B cell (primary cell): ENCODE data around the gene ABCB10. TPM values are rescaled to one million over a fixed set of nuclear protein-coding genes. Genes with fewer than 3 reads are reported as not detected.

Experiments used
- ATAC-seq: fragments of 200-7000 bp; cut with Tn5 transposase; one replicate; pipeline ENCODE4 v1.10.0; 2021; ENCODE audit warnings: low read depth, mild to moderate bottlenecking, moderate number of reproducible peaks, moderate library complexity
- CTCF ChIA-PET: fragments of 350-600 bp; sonication (Branson Sonifier 250); formaldehyde crosslinking; loops from one replicate; lab custom pipeline; 2021; ENCODE audit warnings: antibody characterized with exemption, inconsistent platforms; lab: Charles Lee
- POLR2A ChIA-PET: fragments of 350-600 bp; sonication (Branson Sonifier 250); formaldehyde crosslinking; loops from one replicate; lab custom pipeline; 2021; ENCODE audit warnings: antibody characterized with exemption; lab: Charles Lee
- DNase-seq: peaks from one replicate; pipeline ENCODE4 v3.0.0; 2013
- H2AFZ ChIP-seq: 2 replicates; pipeline ENCODE4 v1.6.1; 2012; ENCODE audit warnings: mild to moderate bottlenecking, low read depth, low read length; ENCODE audit not compliant: insufficient read depth, poor library complexity, severe bottlenecking
- H3K27ac ChIP-seq, 2 donors: 1 replicate in 1 of 2; 2 replicates in 1 of 2; pipeline ENCODE4 v1.5.1; 2012 to 2013; ENCODE audit warnings: low read length in 2 of 2, mild to moderate bottlenecking in 2 of 2, moderate library complexity in 1 of 2
- H3K27me3 ChIP-seq, 4 experiments: fragments of 200-600 bp in 1 of 4; sonication (generic) in 1 of 4; replicated peaks in 1 of 4; 1 replicate in 2 of 4; 2 replicates in 2 of 4; pipeline versions ENCODE4 v1.6.1 to v1.7.0; 2013 to 2016; ENCODE audit warnings: low read length in 3 of 4, mild to moderate bottlenecking in 2 of 4, mixed read lengths in 1 of 4, moderate library complexity in 1 of 4; ENCODE audit not compliant: insufficient read depth in 4 of 4, control insufficient read depth in 3 of 4; ENCODE audit errors: control extremely low read depth in 1 of 4
- H3K36me3 ChIP-seq, 2 experiments: replicated peaks in 1 of 2; 1 replicate in 1 of 2; 2 replicates in 1 of 2; pipeline versions ENCODE4 v1.6.1 to v1.7.1; 2013; ENCODE audit warnings: low read length in 1 of 2; ENCODE audit not compliant: insufficient read depth in 2 of 2, control insufficient read depth in 1 of 2; ENCODE audit errors: control extremely low read depth in 1 of 2, extremely low read depth in 1 of 2
- H3K4me1 ChIP-seq, 2 donors: fragments of 200-600 bp in 1 of 2; sonication (generic) in 1 of 2; 1 replicate in 1 of 2; 2 replicates in 1 of 2; pipeline versions ENCODE4 v1.5.1 to v1.6.1; 2013 to 2017; ENCODE audit warnings: low read length in 2 of 2; ENCODE audit not compliant: control insufficient read depth in 2 of 2, insufficient read depth in 2 of 2
- H3K4me2 ChIP-seq: replicated peaks from 2 replicates; pipeline ENCODE3; 2012; ENCODE audit warnings: mild to moderate bottlenecking, low read depth, low read length; ENCODE audit not compliant: poor library complexity, severe bottlenecking
- H3K4me3 ChIP-seq, 5 experiments: fragments of 200-600 bp in 1 of 5; sonication (generic) in 1 of 5; 1 replicate in 3 of 5; 2 replicates in 2 of 5; pipeline versions ENCODE4 v1.5.1 to v1.7.0; 2011 to 2016; ENCODE audit warnings: low read length in 4 of 5, mild to moderate bottlenecking in 4 of 5, low read depth in 2 of 5, control low read depth in 1 of 5, moderate library complexity in 1 of 5; ENCODE audit not compliant: insufficient read depth in 1 of 5; ENCODE audit errors: control extremely low read depth in 1 of 5, extremely low read depth in 1 of 5
- H3K79me2 ChIP-seq: fragments of 200-600 bp; sonication (generic); one replicate; pipeline ENCODE4 v1.6.0; 2016; ENCODE audit warnings: low read length; ENCODE audit not compliant: control insufficient read depth, insufficient read depth
- H3K9ac ChIP-seq: fragments of 200-600 bp; sonication (generic); 2 replicates; pipeline ENCODE4 v1.6.1; 2017; ENCODE audit warnings: mild to moderate bottlenecking, low read length, moderate library complexity
- H3K9me3 ChIP-seq, 3 donors: one replicate each; pipeline versions ENCODE4 v1.6.1 to v1.7.1; 2013; ENCODE audit warnings: low read length in 2 of 3; ENCODE audit not compliant: control insufficient read depth in 2 of 3, insufficient read depth in 1 of 3; ENCODE audit errors: control extremely low read depth in 1 of 3
- H4K20me1 ChIP-seq: 2 replicates; pipeline ENCODE4 v1.6.0; 2012; ENCODE audit warnings: mild to moderate bottlenecking, low read length; ENCODE audit not compliant: insufficient read depth, control insufficient read depth, poor library complexity, severe bottlenecking
- H3K27ac Mint-ChIP-seq: one replicate; pipeline ENCODE4 v1.8.0; 2021; ENCODE audit warnings: mixed read lengths
- H3K27me3 Mint-ChIP-seq: one replicate; pipeline ENCODE4 v1.8.0; 2021; ENCODE audit warnings: mixed read lengths
- H3K4me1 Mint-ChIP-seq: one replicate; pipeline ENCODE4 v1.8.0; 2021; ENCODE audit warnings: mixed read lengths
- H3K4me3 Mint-ChIP-seq: one replicate; pipeline ENCODE4 v1.8.0; 2021; ENCODE audit warnings: mixed read lengths
- H3K9me3 Mint-ChIP-seq: one replicate; pipeline ENCODE4 v1.8.0; 2022; ENCODE audit warnings: mixed read lengths; ENCODE audit not compliant: insufficient read depth
- EZH2 ChIP-seq: IDR thresholded peaks from 2 replicates; pipeline ENCODE4 v1.6.1; 2012; ENCODE audit warnings: borderline replicate concordance, low read depth, mild to moderate bottlenecking, moderate library complexity, low read length; ENCODE audit not compliant: insufficient read depth, poor library complexity, severe bottlenecking
- WGBS: methylation state at CpG from one replicate; pipeline ENCODE4 v1.1.5; 2013; ENCODE audit warnings: missing lambda C conversion rate; ENCODE audit not compliant: insufficient coverage; 5-methylcytosine and 5-hydroxymethylcytosine counted together
- intact Hi-C: fragments of 100-400 bp; cut with micrococcal nuclease; formaldehyde crosslinking; loops from one replicate; pipeline ENCODE4 v1.10.0; 2022
- polyA plus RNA-seq: library from polyadenylated mRNA; depleted of rRNA; stranded (reverse); fragments of >200 nt; gene quantifications from 2 replicates; pipeline ENCODE4 v1.2.3, GENCODE V29; 2012
- total RNA-seq, 2 donors: library from RNA; stranded (reverse); fragments of 120-200 nt in 1 of 2; gene quantifications; 1 replicate in 1 of 2; 2 replicates in 1 of 2; pipeline versions ENCODE4 v1.2.3 to v1.2.4, GENCODE V29; 2013 to 2022
- TF ChIP-seq, protein P1 (sequence below): fragments of 200-600 bp; IDR thresholded peaks from one replicate; pipeline ENCODE4 v1.8.0; 2022; ENCODE audit warnings: antibody characterized with exemption, mild to moderate bottlenecking

Gene ABCB10
- total and polyA plus RNA-seq, 2 donors (not counting 1 experiment from before 2014, with no cell fraction given): 6.5 to 18.6 TPM

GRCh38 chr1:229590119-229590518, 31.6 kb upstream of the ABCB10 start:
- TF ChIP-seq EZH2: no peak
- TF ChIP-seq, protein P1, sequence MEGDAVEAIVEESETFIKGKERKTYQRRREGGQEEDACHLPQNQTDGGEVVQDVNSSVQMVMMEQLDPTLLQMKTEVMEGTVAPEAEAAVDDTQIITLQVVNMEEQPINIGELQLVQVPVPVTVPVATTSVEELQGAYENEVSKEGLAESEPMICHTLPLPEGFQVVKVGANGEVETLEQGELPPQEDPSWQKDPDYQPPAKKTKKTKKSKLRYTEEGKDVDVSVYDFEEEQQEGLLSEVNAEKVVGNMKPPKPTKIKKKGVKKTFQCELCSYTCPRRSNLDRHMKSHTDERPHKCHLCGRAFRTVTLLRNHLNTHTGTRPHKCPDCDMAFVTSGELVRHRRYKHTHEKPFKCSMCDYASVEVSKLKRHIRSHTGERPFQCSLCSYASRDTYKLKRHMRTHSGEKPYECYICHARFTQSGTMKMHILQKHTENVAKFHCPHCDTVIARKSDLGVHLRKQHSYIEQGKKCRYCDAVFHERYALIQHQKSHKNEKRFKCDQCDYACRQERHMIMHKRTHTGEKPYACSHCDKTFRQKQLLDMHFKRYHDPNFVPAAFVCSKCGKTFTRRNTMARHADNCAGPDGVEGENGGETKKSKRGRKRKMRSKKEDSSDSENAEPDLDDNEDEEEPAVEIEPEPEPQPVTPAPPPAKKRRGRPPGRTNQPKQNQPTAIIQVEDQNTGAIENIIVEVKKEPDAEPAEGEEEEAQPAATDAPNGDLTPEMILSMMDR: no peak
- H3K27me3 Mint-ChIP-seq: no peaks in the 10 kb centered on the region
- no peak overlapping the region for H3K4me3 ChIP-seq
- ChIA-PET POLR2A (interaction anchor here (0.7 kb wide), 1 partner anchor 1388 kb away, joined by 7 read pairs; no protein-coding TSS in a partner anchor), CTCF (no interaction called here)
- H4K20me1 ChIP-seq: peaks cover 4% of the 10 kb centered on the region
- intact Hi-C loops: no loop called here
- no peak overlapping the region for H3K9ac ChIP-seq
- peaks cover 6 to 18% of the 10 kb centered on the region in 2 experiments for H3K36me3 ChIP-seq
- H3K4me1 ChIP-seq: no peaks in the 10 kb centered on the region
- H3K27me3 ChIP-seq: no peaks in the 10 kb centered on the region
- ATAC-seq: no peak
- no peak overlapping the region for H3K27ac ChIP-seq
- no peaks in the 10 kb centered on the region for H3K9me3 ChIP-seq
- no peak overlapping the region for H3K27ac Mint-ChIP-seq
- DNase-seq: no peak
- H3K4me2 ChIP-seq: no peak overlapping the region
- WGBS: 100% methylated on average over 1 of the region's 5 CpGs
- no peak overlapping the region for H3K4me3 Mint-ChIP-seq
- H2AFZ ChIP-seq: no peak overlapping the region
- H3K4me1 Mint-ChIP-seq: no peaks in the 10 kb centered on the region
- H3K9me3 Mint-ChIP-seq: no peaks in the 10 kb centered on the region
- H3K79me2 ChIP-seq: no peaks in the 10 kb centered on the region

- Histone ChIP-seq H3K9me3 (no peaks in the 10 kb centered on the region), H3K4me1 (no peaks in the 10 kb centered on the region), H3K9ac (no peak overlapping the region), H2AFZ (no peak overlapping the region), H3K27ac (no peak overlapping the region), H4K20me1 (no peaks in the 10 kb centered on the region), H3K4me2 (no peak overlapping the region), H3K4me3 (no peak overlapping the region), H3K36me3 (no peaks in the 10 kb centered on the region), H3K79me2 (no peaks in the 10 kb centered on the region), H3K27me3 (no peaks in the 10 kb centered on the region)
- no CpG with 5 or more reads among the region's 2 CpGs for WGBS
- intact Hi-C loops: no loop called here
- no peaks in the 10 kb centered on the region for H3K4me1 Mint-ChIP-seq
- no peak overlapping the region for H3K4me3 Mint-ChIP-seq
- no peak for TF ChIP-seq EZH2
- TF ChIP-seq, protein P1: no peak
- no peaks in the 10 kb centered on the region for H3K27me3 Mint-ChIP-seq
- ATAC-seq (no peak), DNase-seq (no peak)
- ChIA-PET CTCF (no interaction called here), POLR2A (interaction anchor here (0.6 kb wide), 1 partner anchor 548 kb away, joined by 3 read pairs; no protein-coding TSS in a partner anchor)
- H3K9me3 Mint-ChIP-seq: no peaks in the 10 kb centered on the region
- no peak overlapping the region for H3K27ac Mint-ChIP-seq
Observed at GRCh38 chr1:229585338-229585737, 26.8 kb upstream of the ABCB10 start.
